ENCODE results near the gene RSU1. TPM values are rescaled to one million over a fixed set of nuclear protein-coding genes. Genes with fewer than 3 reads are reported as not detected.
A peak's percentile ranks its signal among the peaks of the same experiment; 100 is the strongest.
"Not testable (repeated sequence)": the region's sequence is repeated elsewhere in the genome, so short reads cannot be mapped to it uniquely, and the experiment has no call there.

RSU1 gene
- total RNA-seq, 2 experiments from 2014 or later, result 42.4 to 47.5 TPM

DNA sequence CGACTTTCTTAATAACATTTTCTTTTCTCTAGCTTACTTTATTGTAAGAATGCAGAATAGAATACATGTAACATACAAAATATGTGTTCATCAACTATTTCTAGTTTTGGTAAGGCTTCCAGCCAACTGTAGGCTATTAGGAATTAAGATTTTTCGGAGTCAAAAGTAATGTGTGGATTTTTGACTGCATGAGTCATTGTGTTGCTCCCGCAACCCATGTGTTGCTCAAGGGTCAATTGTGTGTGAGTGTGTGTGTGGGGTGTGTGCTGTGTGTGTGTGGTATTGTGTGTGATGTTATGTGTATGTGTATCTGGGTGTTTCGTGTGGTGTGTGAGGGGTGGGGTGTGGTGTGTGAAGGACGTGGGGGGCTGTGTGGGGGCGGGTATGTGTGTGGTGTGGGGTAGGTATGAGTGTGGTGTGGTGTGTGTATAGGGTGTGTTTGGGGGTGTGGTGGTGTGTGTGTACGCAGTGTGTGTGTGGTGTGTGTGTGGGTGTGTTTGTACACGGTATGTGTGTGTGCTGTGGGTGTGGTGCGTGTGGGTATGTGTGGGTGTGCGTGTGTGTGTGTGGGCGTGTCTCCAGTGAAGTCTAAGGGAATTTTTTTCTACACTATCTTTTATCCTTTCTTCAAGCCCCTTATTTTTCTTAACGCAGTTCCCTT lies 60.5 kb downstream of the RSU1 start:
- ChIA-PET CTCF (no interaction called here), POLR2A (no interaction called here)
- TF ChIP-seq, protein P1, sequence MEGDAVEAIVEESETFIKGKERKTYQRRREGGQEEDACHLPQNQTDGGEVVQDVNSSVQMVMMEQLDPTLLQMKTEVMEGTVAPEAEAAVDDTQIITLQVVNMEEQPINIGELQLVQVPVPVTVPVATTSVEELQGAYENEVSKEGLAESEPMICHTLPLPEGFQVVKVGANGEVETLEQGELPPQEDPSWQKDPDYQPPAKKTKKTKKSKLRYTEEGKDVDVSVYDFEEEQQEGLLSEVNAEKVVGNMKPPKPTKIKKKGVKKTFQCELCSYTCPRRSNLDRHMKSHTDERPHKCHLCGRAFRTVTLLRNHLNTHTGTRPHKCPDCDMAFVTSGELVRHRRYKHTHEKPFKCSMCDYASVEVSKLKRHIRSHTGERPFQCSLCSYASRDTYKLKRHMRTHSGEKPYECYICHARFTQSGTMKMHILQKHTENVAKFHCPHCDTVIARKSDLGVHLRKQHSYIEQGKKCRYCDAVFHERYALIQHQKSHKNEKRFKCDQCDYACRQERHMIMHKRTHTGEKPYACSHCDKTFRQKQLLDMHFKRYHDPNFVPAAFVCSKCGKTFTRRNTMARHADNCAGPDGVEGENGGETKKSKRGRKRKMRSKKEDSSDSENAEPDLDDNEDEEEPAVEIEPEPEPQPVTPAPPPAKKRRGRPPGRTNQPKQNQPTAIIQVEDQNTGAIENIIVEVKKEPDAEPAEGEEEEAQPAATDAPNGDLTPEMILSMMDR (IDR thresholded peaks at IDR 0.05), result no peak
- intact Hi-C loops (cut with micrococcal nuclease), result no loop called here
- ATAC-seq, result peak; percentile 17
- H3K4me3 Mint-ChIP-seq, result no peak overlapping the region
- H3K27ac Mint-ChIP-seq, result peak overlapping the region; percentile 7
- no peaks in the 10 kb centered on the region for H3K9me3 Mint-ChIP-seq
- DNase-seq, result no peak
- no peaks in the 10 kb centered on the region for H3K27me3 Mint-ChIP-seq
- peaks cover 13% of the 10 kb centered on the region for H3K36me3 Mint-ChIP-seq (ENCODE audit: low read depth)
- H3K4me1 Mint-ChIP-seq (ENCODE audit: low read depth), result peaks cover 9% of the 10 kb centered on the region

DNA sequence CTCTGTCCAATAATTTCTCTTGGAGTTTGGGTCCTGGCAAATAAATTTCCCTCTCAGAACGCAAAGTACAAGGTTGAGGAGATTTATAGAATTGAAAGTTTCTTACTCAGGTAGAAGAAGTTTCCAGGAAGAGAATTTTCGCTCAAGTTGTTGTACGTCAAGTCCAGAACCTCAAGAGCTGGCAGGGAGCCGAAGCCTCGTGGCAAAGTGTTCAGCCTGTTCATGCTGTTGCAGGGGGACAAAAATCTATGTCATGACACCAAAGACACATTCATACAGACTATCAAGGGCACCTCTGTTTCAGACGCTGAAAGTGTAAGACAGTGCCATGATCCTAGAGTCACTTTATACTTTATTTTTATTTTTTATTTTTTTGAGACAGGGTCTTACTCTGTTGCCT lies 62.5 kb downstream of the RSU1 start:
- POLR2A ChIA-PET, result no interaction called here
- H3K27me3 Mint-ChIP-seq, result no peaks in the 10 kb centered on the region
- TF ChIP-seq, protein P1 (IDR thresholded peaks at IDR 0.05), result no peak
- H3K9me3 Mint-ChIP-seq, result no peaks in the 10 kb centered on the region
- H3K27ac Mint-ChIP-seq, result no peak overlapping the region
- CTCF ChIA-PET, result no interaction called here
- H3K4me3 Mint-ChIP-seq, result no peak overlapping the region
- H3K36me3 Mint-ChIP-seq (ENCODE audit: low read depth), result peaks cover 18% of the 10 kb centered on the region
- DNase-seq (no peak), ATAC-seq (no peak)
- H3K4me1 Mint-ChIP-seq (ENCODE audit: low read depth), result peaks cover 9% of the 10 kb centered on the region
- intact Hi-C loops (cut with micrococcal nuclease), result no loop called here

DNA sequence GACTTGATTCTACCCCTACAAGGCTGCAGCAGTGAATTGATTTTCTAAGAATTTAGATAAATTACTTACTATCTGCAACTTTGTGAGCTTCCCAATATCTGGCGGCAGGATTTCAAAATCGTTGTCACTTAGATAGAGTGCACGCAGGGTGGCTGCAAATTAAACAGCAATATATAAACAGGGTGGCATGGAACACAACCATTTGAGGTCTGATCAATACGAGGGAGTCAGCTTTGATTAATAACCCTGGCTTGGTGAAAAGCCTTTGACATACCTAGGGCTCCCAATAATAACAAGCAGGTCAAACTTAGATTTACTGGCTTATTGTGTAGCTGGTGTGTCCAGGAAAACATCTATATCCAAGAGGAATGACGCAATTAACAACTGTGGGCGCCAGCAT lies 64.4 kb downstream of the RSU1 start:
- H3K4me3 Mint-ChIP-seq; CTCF ChIA-PET; intact Hi-C loops (cut with micrococcal nuclease); ATAC-seq; H3K9me3 Mint-ChIP-seq; H3K27me3 Mint-ChIP-seq; H3K27ac Mint-ChIP-seq; DNase-seq; POLR2A ChIA-PET; H3K4me1 Mint-ChIP-seq (ENCODE audit: low read depth): not testable (repeated sequence)
- peaks cover 20% of the 10 kb centered on the region for H3K36me3 Mint-ChIP-seq (ENCODE audit: low read depth)

DNA sequence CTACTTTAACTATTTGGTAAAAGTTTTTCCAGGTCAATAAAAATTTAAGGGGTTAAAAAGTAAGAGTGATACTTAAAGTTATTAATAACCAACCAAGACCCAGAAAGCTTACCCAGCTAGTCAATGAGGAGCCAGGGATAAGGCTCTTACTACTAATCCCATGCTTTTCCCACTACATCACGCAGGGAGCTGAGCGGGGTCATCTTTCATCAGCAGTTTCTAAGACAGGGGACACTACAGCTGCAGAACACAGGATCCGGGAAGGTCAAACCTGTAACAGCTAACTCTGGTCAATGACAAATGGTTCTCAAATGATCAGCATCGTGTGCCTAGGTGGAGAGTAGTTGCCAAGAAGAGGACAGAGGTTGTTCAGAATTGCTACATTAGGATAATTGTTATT lies 65.1 kb downstream of the RSU1 start:
- Mint-ChIP-seq H3K4me3 (no peak overlapping the region), H3K4me1 (ENCODE audit: low read depth) (peaks cover 4% of the 10 kb centered on the region), H3K36me3 (ENCODE audit: low read depth) (peaks cover 20% of the 10 kb centered on the region), H3K27me3 (no peaks in the 10 kb centered on the region), H3K27ac (no peak overlapping the region), H3K9me3 (no peaks in the 10 kb centered on the region)
- ChIA-PET POLR2A (no interaction called here), CTCF (no interaction called here)
- ATAC-seq (no peak), DNase-seq (no peak)
- TF ChIP-seq, protein P1 (IDR thresholded peaks at IDR 0.05), result no peak
- intact Hi-C loops (cut with micrococcal nuclease), result no loop called here

DNA sequence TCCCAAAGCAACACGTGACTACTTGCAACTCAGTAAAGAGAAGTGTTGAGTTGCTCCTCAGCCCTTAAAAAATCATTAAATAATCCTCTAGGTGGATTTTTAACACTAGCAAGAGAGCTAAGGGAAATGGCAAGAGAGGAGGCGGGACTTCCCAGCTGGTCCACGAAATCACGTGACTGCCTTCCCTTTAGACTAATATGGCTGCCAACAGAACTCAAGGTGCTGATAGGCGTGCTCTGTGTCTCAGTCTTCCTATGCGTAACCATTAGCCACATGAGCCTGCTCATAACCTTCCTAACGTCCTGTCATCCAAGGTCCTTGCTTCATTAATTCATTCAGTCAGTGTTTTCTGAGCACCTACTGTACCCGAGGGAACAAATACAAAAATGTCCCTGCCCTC lies 66.0 kb downstream of the RSU1 start:
- Mint-ChIP-seq H3K4me3 (no peak overlapping the region), H3K9me3 (no peaks in the 10 kb centered on the region), H3K27ac (no peak overlapping the region), H3K36me3 (ENCODE audit: low read depth) (peaks cover 18% of the 10 kb centered on the region), H3K27me3 (no peaks in the 10 kb centered on the region), H3K4me1 (ENCODE audit: low read depth) (no peaks in the 10 kb centered on the region)
- POLR2A ChIA-PET, result interaction anchor here (0.7 kb wide), 1 partner anchor 9 kb away, joined by 3 read pairs; no protein-coding TSS in a partner anchor
- TF ChIP-seq, protein P1 (IDR thresholded peaks at IDR 0.05), result no peak
- intact Hi-C loops (cut with micrococcal nuclease), result no loop called here
- CTCF ChIA-PET, result no interaction called here
- ATAC-seq (no peak), DNase-seq (no peak)
